ENCODE data around the gene RAI2.

DNA sequence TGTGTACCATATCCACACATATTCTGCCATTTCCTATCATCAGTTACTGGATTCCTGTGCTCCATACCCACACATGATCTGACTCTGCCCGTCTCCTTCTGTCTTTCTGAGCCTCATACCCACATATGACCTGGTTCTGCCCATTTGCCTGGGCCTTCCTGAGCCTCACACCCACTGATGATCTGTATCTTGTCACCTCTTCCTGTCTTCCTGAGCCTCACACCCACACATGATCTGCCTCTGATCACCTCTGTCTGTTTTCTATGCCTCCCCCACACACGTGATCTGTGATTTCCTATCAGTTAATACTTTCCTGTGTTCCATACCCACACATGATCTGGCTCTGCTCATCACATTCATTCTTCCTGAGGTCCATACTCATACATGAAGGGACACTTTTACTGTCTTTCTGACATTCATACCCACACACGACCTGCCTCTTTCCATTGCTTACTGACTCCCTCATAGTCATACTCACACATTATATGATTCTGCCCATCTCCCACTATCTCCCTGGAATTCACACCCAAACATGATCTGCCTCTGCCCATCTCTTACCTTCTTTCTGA, 91.3 kb downstream of the RAI2 start:
- TF ChIP-seq KLF16 (tag by site-specific recombination; IDR thresholded peaks at IDR 0.05) (no peak), ZNF394 (tag by site-specific recombination; IDR thresholded peaks at IDR 0.05; ENCODE audit: borderline replicate concordance) (no peak), ZNF138 (tag by site-specific recombination; IDR thresholded peaks at IDR 0.05; ENCODE audit: borderline replicate concordance) (no peak), ZBTB20 (tag by site-specific recombination; IDR thresholded peaks at IDR 0.05) (no peak), HOXA7 (CRISPR knock-in tag; IDR thresholded peaks at IDR 0.05; ENCODE audit: borderline replicate concordance) (no peak), ZNF184 (tag by site-specific recombination; IDR thresholded peaks at IDR 0.05) (no peak), ZNF174 (tag by site-specific recombination; IDR thresholded peaks at IDR 0.05) (no peak), SCRT2 (tag by site-specific recombination; IDR thresholded peaks at IDR 0.05) (no peak)
- TF ChIP-seq, protein P1, sequence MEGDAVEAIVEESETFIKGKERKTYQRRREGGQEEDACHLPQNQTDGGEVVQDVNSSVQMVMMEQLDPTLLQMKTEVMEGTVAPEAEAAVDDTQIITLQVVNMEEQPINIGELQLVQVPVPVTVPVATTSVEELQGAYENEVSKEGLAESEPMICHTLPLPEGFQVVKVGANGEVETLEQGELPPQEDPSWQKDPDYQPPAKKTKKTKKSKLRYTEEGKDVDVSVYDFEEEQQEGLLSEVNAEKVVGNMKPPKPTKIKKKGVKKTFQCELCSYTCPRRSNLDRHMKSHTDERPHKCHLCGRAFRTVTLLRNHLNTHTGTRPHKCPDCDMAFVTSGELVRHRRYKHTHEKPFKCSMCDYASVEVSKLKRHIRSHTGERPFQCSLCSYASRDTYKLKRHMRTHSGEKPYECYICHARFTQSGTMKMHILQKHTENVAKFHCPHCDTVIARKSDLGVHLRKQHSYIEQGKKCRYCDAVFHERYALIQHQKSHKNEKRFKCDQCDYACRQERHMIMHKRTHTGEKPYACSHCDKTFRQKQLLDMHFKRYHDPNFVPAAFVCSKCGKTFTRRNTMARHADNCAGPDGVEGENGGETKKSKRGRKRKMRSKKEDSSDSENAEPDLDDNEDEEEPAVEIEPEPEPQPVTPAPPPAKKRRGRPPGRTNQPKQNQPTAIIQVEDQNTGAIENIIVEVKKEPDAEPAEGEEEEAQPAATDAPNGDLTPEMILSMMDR (tag by site-specific recombination; IDR thresholded peaks at IDR 0.05): no peak
- TF ChIP-seq, protein P2, sequence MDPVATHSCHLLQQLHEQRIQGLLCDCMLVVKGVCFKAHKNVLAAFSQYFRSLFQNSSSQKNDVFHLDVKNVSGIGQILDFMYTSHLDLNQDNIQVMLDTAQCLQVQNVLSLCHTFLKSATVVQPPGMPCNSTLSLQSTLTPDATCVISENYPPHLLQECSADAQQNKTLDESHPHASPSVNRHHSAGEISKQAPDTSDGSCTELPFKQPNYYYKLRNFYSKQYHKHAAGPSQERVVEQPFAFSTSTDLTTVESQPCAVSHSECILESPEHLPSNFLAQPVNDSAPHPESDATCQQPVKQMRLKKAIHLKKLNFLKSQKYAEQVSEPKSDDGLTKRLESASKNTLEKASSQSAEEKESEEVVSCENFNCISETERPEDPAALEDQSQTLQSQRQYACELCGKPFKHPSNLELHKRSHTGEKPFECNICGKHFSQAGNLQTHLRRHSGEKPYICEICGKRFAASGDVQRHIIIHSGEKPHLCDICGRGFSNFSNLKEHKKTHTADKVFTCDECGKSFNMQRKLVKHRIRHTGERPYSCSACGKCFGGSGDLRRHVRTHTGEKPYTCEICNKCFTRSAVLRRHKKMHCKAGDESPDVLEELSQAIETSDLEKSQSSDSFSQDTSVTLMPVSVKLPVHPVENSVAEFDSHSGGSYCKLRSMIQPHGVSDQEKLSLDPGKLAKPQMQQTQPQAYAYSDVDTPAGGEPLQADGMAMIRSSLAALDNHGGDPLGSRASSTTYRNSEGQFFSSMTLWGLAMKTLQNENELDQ (tag by site-specific recombination; IDR thresholded peaks at IDR 0.05; ENCODE audit: low read depth): no peak

Data from HEK293 (cell line).